Central memory CD8-positive, alpha-beta T cell (primary cell): Measurements from ENCODE around the gene PLXDC1.
A peak's percentile ranks its signal among the peaks of the same experiment; 100 is the strongest.
"Not testable (repeated sequence)": the region's sequence is repeated elsewhere in the genome, so short reads cannot be mapped to it uniquely, and the experiment has no call there.

ENCODE experiments used
- ATAC-seq: fragments of 150-1000 bp; cut with Tn5 transposase; replicated peaks from 2 replicates; pipeline ENCODE4 v1.10.0; 2022; ENCODE audit warnings: mild to moderate bottlenecking, moderate FRiP score, moderate number of reproducible peaks; ENCODE audit not compliant: poor library complexity, severe bottlenecking; ENCODE audit errors: extremely low read depth
- DNase-seq, 2 donors: peaks; one replicate each; pipeline ENCODE4 v3.0.0; 2021; ENCODE audit warnings: low spot score in 2 of 2
- H3K27ac Mint-ChIP-seq: one replicate; pipeline ENCODE4 v1.8.0; 2022; ENCODE audit warnings: low read depth, mild to moderate bottlenecking, moderate library complexity, mixed read lengths
- H3K27me3 Mint-ChIP-seq: one replicate; pipeline ENCODE4 v1.8.0; 2022; ENCODE audit warnings: mixed read lengths
- H3K36me3 Mint-ChIP-seq: one replicate; pipeline ENCODE4 v1.8.0; 2022; ENCODE audit warnings: mild to moderate bottlenecking, moderate library complexity, mixed read lengths; ENCODE audit not compliant: insufficient read depth
- H3K4me1 Mint-ChIP-seq: one replicate; pipeline ENCODE4 v1.8.0; 2022; ENCODE audit warnings: mixed read lengths
- H3K4me3 Mint-ChIP-seq: one replicate; pipeline ENCODE4 v1.8.0; 2022; ENCODE audit warnings: mild to moderate bottlenecking, moderate library complexity, mixed read lengths
- H3K9me3 Mint-ChIP-seq: one replicate; pipeline ENCODE4 v1.8.0; 2022; ENCODE audit warnings: mixed read lengths

PLXDC1 gene

DNA sequence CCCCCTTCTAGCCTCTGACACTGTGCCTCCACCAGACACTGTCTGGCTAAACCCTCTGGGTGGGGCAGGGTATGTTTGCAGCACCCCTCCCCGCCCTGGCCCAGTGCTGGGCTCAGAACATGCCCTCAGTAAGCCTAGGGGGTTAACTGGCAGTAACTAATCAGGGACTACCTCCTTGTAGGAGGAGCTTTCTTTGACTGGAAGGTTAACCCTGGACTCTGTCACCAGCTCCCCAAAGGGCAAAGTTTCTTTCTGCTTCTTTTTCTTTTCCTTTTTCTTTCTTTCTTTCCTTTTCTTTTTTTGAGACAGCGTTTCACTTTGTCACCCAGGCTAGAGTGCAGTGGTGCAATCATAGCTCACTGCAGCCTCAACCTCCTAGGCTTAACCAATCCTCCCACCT is 76.8 kb downstream of the PLXDC1 start:
- Mint-ChIP-seq H3K9me3 (no peaks in the 10 kb centered on the region), H3K4me1 (peaks cover 2% of the 10 kb centered on the region), H3K27me3 (no peaks in the 10 kb centered on the region), H3K27ac (no peak overlapping the region), H3K4me3 (no peak overlapping the region), H3K36me3 (peaks cover 8% of the 10 kb centered on the region)
- no peak for ATAC-seq
- DNase-seq = no peak

- Mint-ChIP-seq H3K4me1 (peaks cover 8% of the 10 kb centered on the region), H3K9me3 (no peaks in the 10 kb centered on the region), H3K36me3 (peaks cover 11% of the 10 kb centered on the region), H3K27me3 (no peaks in the 10 kb centered on the region), H3K27ac (no peak overlapping the region), H3K4me3 (no peak overlapping the region)
- ATAC-seq (no peak), DNase-seq (no peak)
These were observed 77.5 kb downstream of the PLXDC1 start for GRCh38 chr17:39073916-39074315.

- ATAC-seq (no peak), DNase-seq (no peak)
- no peak overlapping the region for H3K4me3 Mint-ChIP-seq
- no peak overlapping the region for H3K27ac Mint-ChIP-seq
- H3K36me3 Mint-ChIP-seq = peaks cover 11% of the 10 kb centered on the region
- H3K9me3 Mint-ChIP-seq = no peaks in the 10 kb centered on the region
- H3K4me1 Mint-ChIP-seq = peaks cover 8% of the 10 kb centered on the region
- H3K27me3 Mint-ChIP-seq = no peaks in the 10 kb centered on the region
These were observed 78.1 kb downstream of the PLXDC1 start for GRCh38 chr17:39073353-39073752.

DNA sequence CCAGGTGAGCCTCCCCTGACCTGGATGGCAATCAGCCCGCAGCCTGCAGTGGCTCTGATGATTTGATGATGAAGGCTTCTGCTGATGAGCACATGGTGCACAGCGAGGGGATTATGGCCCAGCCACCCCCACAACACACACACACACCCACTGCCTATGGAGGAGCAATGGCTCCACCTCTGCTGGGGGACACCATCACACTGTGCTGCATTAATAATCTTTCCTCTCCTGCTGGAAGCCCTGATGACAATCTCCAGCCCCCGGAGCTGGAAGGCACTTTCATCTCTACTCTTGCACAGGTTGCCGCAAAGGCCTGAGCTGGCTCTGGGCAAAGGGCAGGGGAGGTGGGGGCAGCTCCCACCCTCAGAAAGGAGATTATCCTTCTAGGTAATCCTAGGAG is 79.9 kb downstream of the PLXDC1 start:
- Mint-ChIP-seq H3K4me1 (peaks cover 8% of the 10 kb centered on the region), H3K36me3 (peaks cover 7% of the 10 kb centered on the region), H3K9me3 (no peaks in the 10 kb centered on the region), H3K4me3 (no peak overlapping the region), H3K27ac (no peak overlapping the region), H3K27me3 (no peaks in the 10 kb centered on the region)
- ATAC-seq (no peak), DNase-seq (no peak)

DNA sequence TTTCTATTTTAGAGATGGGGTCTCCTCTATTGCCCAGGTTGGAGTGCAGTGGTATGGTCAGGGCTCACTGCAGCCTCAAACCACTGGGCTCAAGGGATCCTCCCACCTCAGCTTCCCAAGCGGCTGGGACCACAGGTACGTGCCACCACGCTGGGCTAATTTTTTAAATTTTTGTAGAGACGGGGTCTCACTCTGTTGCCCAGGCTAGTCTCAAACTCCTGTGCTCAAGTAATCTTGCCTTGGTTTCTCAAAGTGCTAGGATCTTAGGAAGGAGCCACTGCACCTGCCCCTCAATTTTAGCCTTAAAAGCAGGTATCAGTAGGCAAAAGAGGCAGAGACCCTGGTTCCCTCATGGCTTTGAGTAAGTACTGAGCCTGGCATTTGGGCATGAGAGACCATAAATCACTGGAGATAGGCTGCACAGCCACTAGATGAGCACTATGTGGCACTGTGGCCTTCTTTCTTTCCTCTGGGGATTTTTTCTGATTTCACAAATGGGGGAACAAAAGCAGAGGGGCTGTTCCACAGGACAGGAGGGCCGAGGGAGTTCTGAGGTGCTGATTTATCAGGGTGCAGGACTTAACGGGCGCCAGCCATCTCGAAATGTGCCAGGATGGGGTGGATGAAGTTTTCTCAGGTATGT is 82.2 kb downstream of the PLXDC1 start:
- H3K27ac Mint-ChIP-seq = peak overlapping the region; percentile 71
- peaks cover 8% of the 10 kb centered on the region for H3K4me1 Mint-ChIP-seq
- H3K36me3 Mint-ChIP-seq = peaks cover 6% of the 10 kb centered on the region
- no peaks in the 10 kb centered on the region for H3K9me3 Mint-ChIP-seq
- H3K4me3 Mint-ChIP-seq = no peak overlapping the region
- ATAC-seq = peak; percentile 88
- no peaks in the 10 kb centered on the region for H3K27me3 Mint-ChIP-seq
- peak in 1 of 2 donors; percentile 23 for DNase-seq

GRCh38 chr17:39064819-39065218 is 86.6 kb downstream of the PLXDC1 start:
- Mint-ChIP-seq H3K4me3 (no peak overlapping the region), H3K27ac (no peak overlapping the region), H3K4me1 (peaks cover 23% of the 10 kb centered on the region), H3K9me3 (no peaks in the 10 kb centered on the region), H3K36me3 (peaks cover 2% of the 10 kb centered on the region), H3K27me3 (no peaks in the 10 kb centered on the region)
- DNase-seq = no peak
- ATAC-seq = no peak

- Mint-ChIP-seq H3K9me3 (no peaks in the 10 kb centered on the region), H3K4me3 (no peak overlapping the region), H3K36me3 (no peaks in the 10 kb centered on the region), H3K4me1 (peaks cover 19% of the 10 kb centered on the region), H3K27me3 (no peaks in the 10 kb centered on the region), H3K27ac (no peak overlapping the region)
- DNase-seq = no peak
- ATAC-seq = no peak
These were observed 87.1 kb downstream of the PLXDC1 start for GRCh38 chr17:39064374-39064773.

- peaks cover 16% of the 10 kb centered on the region for H3K4me1 Mint-ChIP-seq
- DNase-seq (no peak), ATAC-seq (no peak)
- H3K36me3 Mint-ChIP-seq = no peaks in the 10 kb centered on the region
- H3K27me3 Mint-ChIP-seq = no peaks in the 10 kb centered on the region
- H3K4me3 Mint-ChIP-seq = no peak overlapping the region
- no peak overlapping the region for H3K27ac Mint-ChIP-seq
- H3K9me3 Mint-ChIP-seq = no peaks in the 10 kb centered on the region
These were observed 87.8 kb downstream of the PLXDC1 start for GRCh38 chr17:39063681-39064069.

DNA sequence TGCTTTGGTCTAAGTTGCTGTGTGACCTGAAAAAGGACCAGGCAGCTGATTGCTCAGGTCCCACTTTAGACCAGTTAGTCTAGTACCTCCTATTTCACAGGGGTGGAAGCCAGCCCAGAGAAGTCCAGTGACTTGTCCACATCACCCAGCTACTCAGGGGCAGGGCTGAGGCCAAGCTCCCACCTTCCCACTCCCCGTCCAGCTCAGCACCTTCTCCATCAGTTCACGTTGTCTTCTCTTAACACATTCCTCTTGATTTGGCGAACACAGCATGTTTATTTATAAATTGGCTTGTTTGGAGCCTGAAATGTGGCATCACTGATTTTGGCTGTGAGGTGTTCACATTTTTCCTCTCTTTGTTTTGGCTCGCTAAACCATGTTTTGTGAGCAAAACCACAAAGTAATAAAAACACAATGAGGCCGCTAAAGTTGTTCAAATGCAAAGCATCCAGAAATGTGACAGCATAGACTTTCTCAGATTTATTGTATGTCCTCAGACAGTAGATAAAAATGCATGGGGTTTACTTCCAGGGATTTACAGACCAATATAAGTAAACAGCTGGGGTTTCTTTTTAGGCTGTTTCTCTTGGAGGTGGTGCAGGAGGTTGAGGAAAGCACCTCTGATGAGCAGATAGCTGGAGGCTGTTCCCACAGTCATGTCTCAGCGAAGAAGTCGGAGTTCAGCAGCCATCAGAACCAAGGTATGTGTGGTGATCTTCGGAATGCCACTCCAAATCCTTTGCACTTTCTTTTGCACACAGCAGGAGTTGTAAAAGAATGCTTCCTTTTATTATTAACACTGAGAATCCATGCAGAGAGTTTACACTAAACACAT is 88.4 kb downstream of the PLXDC1 start:
- H3K36me3 Mint-ChIP-seq = no peaks in the 10 kb centered on the region
- no peak for DNase-seq
- no peaks in the 10 kb centered on the region for H3K27me3 Mint-ChIP-seq
- ATAC-seq = no peak
- H3K9me3 Mint-ChIP-seq = no peaks in the 10 kb centered on the region
- H3K27ac Mint-ChIP-seq = peak overlapping the region; percentile 2
- H3K4me3 Mint-ChIP-seq = no peak overlapping the region
- H3K4me1 Mint-ChIP-seq = peaks cover 16% of the 10 kb centered on the region

- DNase-seq (no peak), ATAC-seq (no peak)
- Mint-ChIP-seq H3K27ac (peak overlapping the region; percentile 72), H3K27me3 (peaks cover 4% of the 10 kb centered on the region), H3K4me3 (no peak overlapping the region), H3K9me3 (no peaks in the 10 kb centered on the region), H3K36me3 (peaks cover 7% of the 10 kb centered on the region), H3K4me1 (peaks cover 22% of the 10 kb centered on the region)
These were observed 92.9 kb downstream of the PLXDC1 start for GRCh38 chr17:39058524-39058923.

- Mint-ChIP-seq H3K27ac (peak overlapping the region; percentile 67), H3K36me3 (peaks cover 7% of the 10 kb centered on the region), H3K4me1 (peaks cover 14% of the 10 kb centered on the region), H3K9me3 (no peaks in the 10 kb centered on the region), H3K27me3 (peaks cover 12% of the 10 kb centered on the region), H3K4me3 (peak overlapping the region; percentile 71)
- no peak for ATAC-seq
- no peak for DNase-seq
These were observed 93.7 kb downstream of the PLXDC1 start for GRCh38 chr17:39057701-39058206.

- Mint-ChIP-seq H3K27me3 (peaks cover 29% of the 10 kb centered on the region), H3K36me3 (peaks cover 7% of the 10 kb centered on the region), H3K4me3 (no peak overlapping the region), H3K9me3 (no peaks in the 10 kb centered on the region), H3K27ac (no peak overlapping the region), H3K4me1 (peaks cover 9% of the 10 kb centered on the region)
- DNase-seq = no peak
- no peak for ATAC-seq
These were observed 97.3 kb downstream of the PLXDC1 start for GRCh38 chr17:39054111-39054645.

DNA sequence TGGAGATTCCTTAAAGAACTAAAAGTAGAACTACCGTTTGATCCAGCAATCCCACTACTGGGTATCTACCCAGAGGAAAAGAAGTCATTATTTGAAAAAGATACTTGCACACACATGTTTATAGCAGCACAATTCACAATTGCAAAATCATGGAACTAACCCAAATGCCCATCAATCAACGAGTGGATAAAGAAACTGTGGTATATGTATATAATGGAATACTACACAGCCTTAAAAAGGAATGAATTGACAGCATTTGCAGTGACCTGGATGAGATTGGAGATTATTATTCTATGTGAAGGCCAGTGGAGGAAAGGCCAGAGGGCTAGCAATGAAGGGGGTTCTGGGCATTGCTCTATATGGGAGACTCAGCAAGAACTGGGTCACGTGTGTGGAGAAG is 99.0 kb downstream of the PLXDC1 start:
- H3K27ac Mint-ChIP-seq, H3K4me3 Mint-ChIP-seq, DNase-seq, H3K36me3 Mint-ChIP-seq, ATAC-seq, H3K9me3 Mint-ChIP-seq, H3K4me1 Mint-ChIP-seq: not testable (repeated sequence)
- H3K27me3 Mint-ChIP-seq = peaks cover 29% of the 10 kb centered on the region
